Vagina (tissue), 2 donors: ENCODE measurements around the gene KLK2.

Experiments
- POLR2A ChIP-seq, 2 donors: fragments of 450-650 bp; IDR thresholded peaks; one replicate each; pipeline ENCODE4 v1.6.1; 2017; ENCODE audit warnings: antibody characterized with exemption in 2 of 2, mild to moderate bottlenecking in 2 of 2, moderate library complexity in 2 of 2
- POLR2AphosphoS5 ChIP-seq, 2 donors: sonication (generic); formaldehyde crosslinking; IDR thresholded peaks; one replicate each; pipeline ENCODE4 v1.9.0; 2017; ENCODE audit warnings: antibody characterized with exemption in 2 of 2, mild to moderate bottlenecking in 2 of 2, low read depth in 1 of 2; ENCODE audit not compliant: insufficient read depth in 1 of 2
- TF ChIP-seq, protein P1 (sequence below), 3 experiments: fragments of 450-650 bp in 2 of 3; fragments of 200-600 bp in 1 of 3; sonication (generic) in 1 of 3; IDR thresholded peaks; one replicate each; pipeline ENCODE4 v1.5.1; 2017 to 2019; ENCODE audit warnings: antibody characterized with exemption in 3 of 3, mild to moderate bottlenecking in 2 of 3, moderate library complexity in 2 of 3

DNA sequence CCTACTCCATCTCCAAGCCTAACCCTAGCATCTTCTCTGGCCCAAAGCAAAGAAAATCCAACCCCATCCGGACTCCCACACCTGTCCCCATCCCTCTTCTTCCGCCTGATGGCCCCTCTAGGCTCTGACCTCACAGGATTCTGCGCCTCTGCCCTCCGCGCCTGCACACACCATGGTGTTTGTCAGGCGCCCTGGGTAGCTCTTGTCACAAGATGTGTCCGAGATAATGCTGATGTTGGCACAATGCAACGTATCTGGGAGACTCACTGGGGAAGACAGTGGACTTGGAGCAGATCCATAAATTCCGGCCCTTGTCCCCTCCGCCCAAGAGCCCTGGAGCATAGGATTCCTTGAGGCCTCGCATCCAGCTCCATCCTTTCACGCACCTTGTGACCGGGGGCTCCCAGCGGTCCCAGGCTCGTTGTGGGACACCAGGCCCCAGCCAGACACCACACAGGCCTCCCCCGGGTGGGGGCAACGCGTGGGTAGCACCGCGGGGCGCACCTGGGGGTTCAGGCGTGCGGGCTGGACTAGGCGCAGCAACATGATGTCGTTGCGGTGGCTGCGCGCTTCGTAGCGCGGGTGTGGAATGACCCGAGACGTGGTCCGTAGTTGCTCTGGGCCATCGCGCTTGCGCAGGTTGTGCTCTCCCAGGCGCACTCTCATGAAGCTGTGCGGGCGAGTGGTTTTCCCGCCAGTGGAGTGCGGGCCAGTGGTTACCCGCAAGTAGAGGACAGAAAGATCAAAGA is 46.6 kb upstream of the KLK2 start:
- TF ChIP-seq POLR2A (IDR thresholded peaks at IDR 0.05) (no peak), POLR2AphosphoS5 (IDR thresholded peaks at IDR 0.05; ENCODE audit: insufficient read depth in 1 of 2, low read depth in 1 of 2) (no peak)
- TF ChIP-seq, protein P1, sequence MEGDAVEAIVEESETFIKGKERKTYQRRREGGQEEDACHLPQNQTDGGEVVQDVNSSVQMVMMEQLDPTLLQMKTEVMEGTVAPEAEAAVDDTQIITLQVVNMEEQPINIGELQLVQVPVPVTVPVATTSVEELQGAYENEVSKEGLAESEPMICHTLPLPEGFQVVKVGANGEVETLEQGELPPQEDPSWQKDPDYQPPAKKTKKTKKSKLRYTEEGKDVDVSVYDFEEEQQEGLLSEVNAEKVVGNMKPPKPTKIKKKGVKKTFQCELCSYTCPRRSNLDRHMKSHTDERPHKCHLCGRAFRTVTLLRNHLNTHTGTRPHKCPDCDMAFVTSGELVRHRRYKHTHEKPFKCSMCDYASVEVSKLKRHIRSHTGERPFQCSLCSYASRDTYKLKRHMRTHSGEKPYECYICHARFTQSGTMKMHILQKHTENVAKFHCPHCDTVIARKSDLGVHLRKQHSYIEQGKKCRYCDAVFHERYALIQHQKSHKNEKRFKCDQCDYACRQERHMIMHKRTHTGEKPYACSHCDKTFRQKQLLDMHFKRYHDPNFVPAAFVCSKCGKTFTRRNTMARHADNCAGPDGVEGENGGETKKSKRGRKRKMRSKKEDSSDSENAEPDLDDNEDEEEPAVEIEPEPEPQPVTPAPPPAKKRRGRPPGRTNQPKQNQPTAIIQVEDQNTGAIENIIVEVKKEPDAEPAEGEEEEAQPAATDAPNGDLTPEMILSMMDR (IDR thresholded peaks at IDR 0.05) = no peak
